Measurements from ENCODE around the gene IGSF3. TPM values are rescaled to one million over a fixed set of nuclear protein-coding genes. Genes with fewer than 3 reads are reported as not detected.

IGSF3 gene
- total RNA-seq, 2 donors from 2014 or later, result 14.9 to 17.6 TPM

DNA sequence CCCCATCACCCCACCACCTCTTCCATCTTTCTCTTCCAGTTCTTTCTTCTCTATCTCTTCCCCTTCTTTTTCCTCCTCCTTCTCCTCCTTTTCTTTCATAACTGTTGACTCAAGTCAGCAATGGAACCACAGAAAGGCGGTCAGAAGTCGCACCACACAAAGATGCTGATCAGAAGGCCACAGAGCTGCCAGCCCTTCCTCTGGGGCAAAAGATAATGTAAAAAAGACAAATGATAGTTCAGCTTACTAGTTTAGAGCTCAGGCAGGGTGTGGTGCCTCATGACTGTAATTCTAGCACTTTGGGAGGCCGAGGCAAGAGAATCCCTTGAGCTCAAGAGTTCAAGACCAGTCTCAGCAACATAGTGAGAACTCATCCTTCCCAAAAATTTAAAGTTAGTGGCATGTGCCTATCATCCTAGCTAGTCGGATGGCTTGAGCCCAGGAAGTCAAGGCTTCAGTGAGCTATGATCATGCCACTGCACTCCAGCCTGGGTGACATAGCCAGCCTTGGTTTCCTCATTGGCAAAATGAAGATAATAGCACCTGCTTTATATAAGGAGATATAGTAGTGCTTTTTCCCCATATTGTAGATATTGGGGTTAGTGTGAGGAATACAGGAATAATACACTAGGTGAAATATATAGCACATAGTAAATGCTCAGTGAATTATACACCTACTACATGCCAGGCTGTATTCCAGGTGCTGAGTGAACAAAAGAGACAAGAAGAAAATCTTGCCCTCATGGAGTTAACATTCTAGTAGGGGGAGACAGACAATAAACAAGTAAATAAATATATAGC is 12.5 kb upstream of the IGSF3 start:
- no peaks in the 10 kb centered on the region for H3K9me3 ChIP-seq
- no peaks in the 10 kb centered on the region for H3K4me1 ChIP-seq
- TF ChIP-seq, protein P1, sequence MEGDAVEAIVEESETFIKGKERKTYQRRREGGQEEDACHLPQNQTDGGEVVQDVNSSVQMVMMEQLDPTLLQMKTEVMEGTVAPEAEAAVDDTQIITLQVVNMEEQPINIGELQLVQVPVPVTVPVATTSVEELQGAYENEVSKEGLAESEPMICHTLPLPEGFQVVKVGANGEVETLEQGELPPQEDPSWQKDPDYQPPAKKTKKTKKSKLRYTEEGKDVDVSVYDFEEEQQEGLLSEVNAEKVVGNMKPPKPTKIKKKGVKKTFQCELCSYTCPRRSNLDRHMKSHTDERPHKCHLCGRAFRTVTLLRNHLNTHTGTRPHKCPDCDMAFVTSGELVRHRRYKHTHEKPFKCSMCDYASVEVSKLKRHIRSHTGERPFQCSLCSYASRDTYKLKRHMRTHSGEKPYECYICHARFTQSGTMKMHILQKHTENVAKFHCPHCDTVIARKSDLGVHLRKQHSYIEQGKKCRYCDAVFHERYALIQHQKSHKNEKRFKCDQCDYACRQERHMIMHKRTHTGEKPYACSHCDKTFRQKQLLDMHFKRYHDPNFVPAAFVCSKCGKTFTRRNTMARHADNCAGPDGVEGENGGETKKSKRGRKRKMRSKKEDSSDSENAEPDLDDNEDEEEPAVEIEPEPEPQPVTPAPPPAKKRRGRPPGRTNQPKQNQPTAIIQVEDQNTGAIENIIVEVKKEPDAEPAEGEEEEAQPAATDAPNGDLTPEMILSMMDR (IDR thresholded peaks at IDR 0.05), result no peak
- H3K4me3 ChIP-seq, result no peak overlapping the region
- H3K36me3 ChIP-seq, result no peaks in the 10 kb centered on the region
- no peaks in the 10 kb centered on the region for H3K27me3 ChIP-seq
- H3K27ac ChIP-seq, result no peak overlapping the region
- no peak for DNase-seq (ENCODE audit: low spot score)

DNA sequence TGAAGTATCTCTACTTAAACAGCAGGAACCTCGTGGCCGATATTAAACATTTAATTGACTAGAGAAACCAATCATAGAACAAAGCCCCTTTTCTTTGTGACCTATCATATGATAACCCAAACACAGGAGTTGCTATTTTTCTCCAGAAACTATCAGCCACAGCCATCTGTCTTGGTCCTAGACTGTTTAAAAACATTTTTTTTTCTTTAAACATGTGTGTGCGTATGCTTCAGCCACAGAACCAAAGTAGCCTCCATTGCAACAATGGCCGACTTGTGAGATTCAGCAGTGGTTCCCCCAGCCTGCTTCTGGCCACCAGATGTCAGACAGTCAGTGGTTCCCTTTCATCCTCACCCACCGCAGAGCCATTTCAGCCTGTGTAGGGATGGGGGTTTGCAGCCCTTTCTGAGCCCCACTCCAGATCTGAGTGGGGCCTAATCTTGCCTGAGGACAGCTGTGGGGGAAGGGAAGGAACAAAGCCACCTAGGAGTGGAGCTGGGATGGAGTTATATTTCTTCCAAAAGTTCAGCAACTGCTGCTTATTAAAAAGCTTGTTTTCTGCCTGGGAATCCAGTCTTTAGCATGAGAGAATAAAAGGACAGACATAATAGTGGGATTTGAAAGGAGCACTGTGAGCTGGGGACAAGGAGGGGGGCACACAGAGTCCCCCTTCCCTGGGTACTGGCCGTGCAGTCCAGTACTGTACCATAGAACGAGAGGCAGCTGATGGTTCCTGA is 11.7 kb upstream of the IGSF3 start:
- no peak overlapping the region for H3K27ac ChIP-seq
- TF ChIP-seq, protein P1 (IDR thresholded peaks at IDR 0.05), result no peak
- H3K36me3 ChIP-seq, result no peaks in the 10 kb centered on the region
- H3K9me3 ChIP-seq, result no peaks in the 10 kb centered on the region
- no peak for DNase-seq (ENCODE audit: low spot score)
- H3K27me3 ChIP-seq, result no peaks in the 10 kb centered on the region
- no peaks in the 10 kb centered on the region for H3K4me1 ChIP-seq
- no peak overlapping the region for H3K4me3 ChIP-seq

DNA sequence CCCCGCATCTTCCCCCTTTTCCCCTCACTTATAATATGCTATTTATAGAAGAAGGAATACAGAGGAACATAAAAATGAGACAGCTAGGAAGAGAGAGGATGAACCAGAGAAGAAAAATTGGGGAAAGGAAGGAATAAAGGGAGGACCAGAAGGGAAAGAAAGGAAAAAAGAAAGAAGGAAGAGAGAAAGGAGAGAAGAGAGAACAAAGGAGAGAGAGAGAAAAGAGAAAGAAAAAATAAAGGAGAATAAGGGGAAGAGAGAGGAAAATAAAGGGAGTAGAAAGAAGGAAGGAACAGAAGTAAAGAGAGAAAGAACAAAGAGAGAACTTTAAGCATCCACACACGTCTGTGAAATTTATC is 11.2 kb upstream of the IGSF3 start:
- Histone ChIP-seq H3K4me3 (no peak overlapping the region), H3K4me1 (peaks cover 0 to 4% of the 10 kb centered on the region in 2 donors), H3K27ac (no peak overlapping the region), H3K9me3 (no peaks in the 10 kb centered on the region), H3K27me3 (no peaks in the 10 kb centered on the region), H3K36me3 (no peaks in the 10 kb centered on the region)
- TF ChIP-seq, protein P1 (IDR thresholded peaks at IDR 0.05), result no peak
- no peak for DNase-seq (ENCODE audit: low spot score)

DNA sequence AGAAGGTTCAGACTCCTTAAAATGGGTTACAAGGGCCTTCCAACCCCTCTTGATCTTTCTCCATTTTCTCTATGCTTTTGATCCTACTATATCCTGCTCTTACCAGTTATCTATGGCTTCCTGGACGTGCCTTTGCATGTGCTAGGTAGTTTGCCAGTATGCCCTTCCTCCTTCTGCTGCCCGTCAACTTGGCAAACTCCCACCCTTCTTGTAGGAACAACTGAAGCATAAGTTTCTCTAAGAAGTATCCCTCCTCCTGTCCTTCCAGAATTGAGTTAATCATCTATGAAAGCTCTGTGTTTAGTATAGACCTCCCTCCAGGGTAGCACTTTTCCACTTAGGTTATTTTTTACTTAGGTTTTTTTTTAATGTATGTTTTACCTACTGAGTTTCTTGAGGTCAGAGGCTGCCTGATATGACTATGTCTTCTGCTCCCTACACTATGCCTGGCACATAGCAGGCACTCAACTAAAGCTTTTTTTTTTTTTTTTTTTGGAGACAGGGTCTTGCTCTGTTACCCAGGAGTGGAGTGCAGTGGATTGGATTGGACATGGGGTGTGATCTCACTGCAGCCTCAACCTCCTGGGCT is 10.0 kb upstream of the IGSF3 start:
- TF ChIP-seq, protein P1 (IDR thresholded peaks at IDR 0.05), result no peak

DNA sequence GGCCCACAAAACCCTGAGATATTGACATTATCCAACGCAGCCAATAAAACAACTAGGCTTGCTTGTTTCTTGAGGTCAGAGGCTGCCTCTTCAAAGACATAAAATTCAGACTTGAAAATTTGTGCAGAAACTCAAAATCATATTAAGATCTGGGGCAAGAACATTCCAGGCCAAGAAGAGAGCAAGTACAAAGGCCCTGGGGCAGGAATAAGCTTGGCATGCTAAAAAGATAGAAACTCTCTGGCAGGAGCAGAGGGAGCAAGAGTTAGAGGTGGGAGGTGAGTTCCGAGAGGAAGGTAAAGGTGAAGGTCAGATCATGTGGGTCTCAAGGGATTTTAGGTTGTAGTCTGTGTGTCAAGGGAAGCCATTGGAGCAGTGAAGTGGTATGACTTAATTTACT is 8.8 kb upstream of the IGSF3 start:
- Histone ChIP-seq H3K4me3 (no peak overlapping the region), H3K4me1 (peaks cover 0 to 16% of the 10 kb centered on the region in 2 donors), H3K27ac (no peak overlapping the region), H3K27me3 (no peaks in the 10 kb centered on the region), H3K9me3 (no peaks in the 10 kb centered on the region), H3K36me3 (no peaks in the 10 kb centered on the region)
- TF ChIP-seq, protein P1 (IDR thresholded peaks at IDR 0.05), result no peak
- DNase-seq (ENCODE audit: low spot score), result no peak

More for the DNA sequence above, 10.0 kb upstream of the IGSF3 start:
- DNase-seq (ENCODE audit: low spot score), result no peak
- Histone ChIP-seq H3K4me3 (no peak overlapping the region), H3K4me1 (peaks cover 0 to 8% of the 10 kb centered on the region in 2 donors), H3K9me3 (no peaks in the 10 kb centered on the region), H3K27ac (no peak overlapping the region), H3K36me3 (no peaks in the 10 kb centered on the region), H3K27me3 (no peaks in the 10 kb centered on the region)

Measured in right atrium auricular region (tissue), 2 donors.